Suprapubic skin (tissue), 4 donors: Measurements from ENCODE around the gene KSR1.

Experiments used
- POLR2A ChIP-seq, 2 donors: fragments of 450-650 bp; IDR thresholded peaks; one replicate each; pipeline ENCODE4 v1.6.1; 2017; ENCODE audit warnings: antibody characterized with exemption in 2 of 2, mild to moderate bottlenecking in 2 of 2, moderate library complexity in 2 of 2
- POLR2AphosphoS5 ChIP-seq, 3 donors: sonication (generic); formaldehyde crosslinking; IDR thresholded peaks; one replicate each; pipeline ENCODE4 v1.6.1; 2017; ENCODE audit warnings: antibody characterized with exemption in 3 of 3
- TF ChIP-seq, protein P1 (sequence below), 2 donors: fragments of 200-600 bp in 1 of 2; fragments of 450-650 bp in 1 of 2; sonication (generic) in 1 of 2; IDR thresholded peaks; one replicate each; pipeline ENCODE4 v1.5.1; 2016 to 2019; ENCODE audit warnings: antibody characterized with exemption in 2 of 2, mild to moderate bottlenecking in 1 of 2, moderate library complexity in 1 of 2

DNA sequence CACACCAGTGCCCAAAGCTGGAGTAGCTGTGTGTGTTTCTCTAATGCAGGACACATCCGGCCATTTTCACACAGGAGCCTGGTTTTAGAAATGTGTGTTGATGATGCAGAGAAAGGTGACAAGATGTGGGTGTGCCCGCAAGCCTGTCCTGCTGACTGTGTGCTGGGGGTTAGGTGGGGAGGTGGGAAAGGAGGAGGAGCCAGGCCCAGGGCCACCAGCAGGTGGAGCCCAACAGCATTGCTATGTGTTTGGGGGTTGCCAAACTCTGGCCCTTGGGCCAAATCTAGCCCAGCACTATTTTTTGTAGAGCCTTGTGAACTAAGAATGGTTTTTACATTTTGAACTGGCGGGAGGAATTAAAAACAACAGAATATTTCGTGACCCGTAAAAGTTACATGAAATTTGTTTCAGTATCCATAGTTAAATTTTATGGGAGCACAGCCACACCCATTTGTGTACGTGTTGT lies 113.0 kb downstream of the KSR1 start:
- TF ChIP-seq, protein P1, sequence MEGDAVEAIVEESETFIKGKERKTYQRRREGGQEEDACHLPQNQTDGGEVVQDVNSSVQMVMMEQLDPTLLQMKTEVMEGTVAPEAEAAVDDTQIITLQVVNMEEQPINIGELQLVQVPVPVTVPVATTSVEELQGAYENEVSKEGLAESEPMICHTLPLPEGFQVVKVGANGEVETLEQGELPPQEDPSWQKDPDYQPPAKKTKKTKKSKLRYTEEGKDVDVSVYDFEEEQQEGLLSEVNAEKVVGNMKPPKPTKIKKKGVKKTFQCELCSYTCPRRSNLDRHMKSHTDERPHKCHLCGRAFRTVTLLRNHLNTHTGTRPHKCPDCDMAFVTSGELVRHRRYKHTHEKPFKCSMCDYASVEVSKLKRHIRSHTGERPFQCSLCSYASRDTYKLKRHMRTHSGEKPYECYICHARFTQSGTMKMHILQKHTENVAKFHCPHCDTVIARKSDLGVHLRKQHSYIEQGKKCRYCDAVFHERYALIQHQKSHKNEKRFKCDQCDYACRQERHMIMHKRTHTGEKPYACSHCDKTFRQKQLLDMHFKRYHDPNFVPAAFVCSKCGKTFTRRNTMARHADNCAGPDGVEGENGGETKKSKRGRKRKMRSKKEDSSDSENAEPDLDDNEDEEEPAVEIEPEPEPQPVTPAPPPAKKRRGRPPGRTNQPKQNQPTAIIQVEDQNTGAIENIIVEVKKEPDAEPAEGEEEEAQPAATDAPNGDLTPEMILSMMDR (IDR thresholded peaks at IDR 0.05) = peak; percentile 7 to 14
- no peak for TF ChIP-seq POLR2A (IDR thresholded peaks at IDR 0.05)
- no peak for TF ChIP-seq POLR2AphosphoS5 (IDR thresholded peaks at IDR 0.05)
